HCT116 (cell line): Measurements from ENCODE around the gene DENND1C. TPM values are rescaled to one million over a fixed set of nuclear protein-coding genes. Genes with fewer than 3 reads are reported as not detected.
"Not testable (repeated sequence)": the region's sequence is repeated elsewhere in the genome, so short reads cannot be mapped to it uniquely, and the experiment has no call there.

Experiments used
- ATAC-seq: fragments of 200-7000 bp; cut with Tn5 transposase; 2 replicates; pipeline ENCODE4 v1.9.1; 2020; ENCODE audit warnings: mild to moderate bottlenecking, moderate library complexity
- BruUV-seq: library from RNA; stranded (reverse); fragments of 400-500 nt; replicated peaks from 2 replicates; lab custom pipeline; 2021; lab: Mats Ljungman, UMichigan
- CTCF ChIA-PET: fragments of 300-600 bp; sonication (Branson Sonifier 250); formaldehyde crosslinking; loops from one replicate; lab custom pipeline; 2021; ENCODE audit warnings: antibody characterized with exemption; lab: Charles Lee
- POLR2A ChIA-PET: fragments of 300-600, 350-600 bp; sonication (Branson Sonifier 250); formaldehyde crosslinking; loops from one replicate; lab custom pipeline; 2021; ENCODE audit warnings: antibody characterized with exemption; lab: Charles Lee
- RAD21 ChIA-PET, 2 experiments: fragments of 300-600 bp; sonication (Branson Sonifier 250); formaldehyde crosslinking; loops; one replicate each; lab custom pipeline; 2023; ENCODE audit warnings: low total read pairs in 2 of 2; ENCODE audit not compliant: uncharacterized antibody in 2 of 2, unreplicated experiment in 2 of 2, low non-redundant PET in 1 of 2; lab: Charles Lee
- DNase-seq: peaks from one replicate; pipeline ENCODE4 v3.0.0-alpha.2; 2010; ENCODE audit warnings: low read depth, low spot score
- H2AFZ ChIP-seq: fragments of 200-600 bp; shearing (Covaris generic), sonication (generic); 2 replicates; pipeline ENCODE4 v1.6.1; 2017; ENCODE audit warnings: low read depth, mixed run types, mixed read lengths, antibody characterized with exemption, low read length; ENCODE audit not compliant: poor library complexity, severe bottlenecking
- H3K27ac ChIP-seq: 2 replicates; pipeline ENCODE4 v1.5.1; 2012; ENCODE audit warnings: low read depth, low read length
- H3K27me3 ChIP-seq: fragments of 200-600 bp; sonication (generic); 2 replicates; pipeline ENCODE4 v1.6.1; 2016; ENCODE audit warnings: mixed run types, low read length, mixed read lengths; ENCODE audit not compliant: insufficient read depth
- H3K36me3 ChIP-seq, 2 experiments: fragments of 200-500 bp in 1 of 2; fragments of 200-600 bp in 1 of 2; sonication (Bioruptor generic) in 1 of 2; sonication (generic) in 1 of 2; 2 replicates each; pipeline versions ENCODE4 v1.5.1 to v1.6.1; 2014 to 2016; ENCODE audit warnings: low read length in 2 of 2, inconsistent platforms in 1 of 2, mixed read lengths in 1 of 2, mixed run types in 1 of 2; ENCODE audit not compliant: insufficient read depth in 2 of 2, control insufficient read depth in 1 of 2
- H3K4me1 ChIP-seq, 2 experiments: fragments of 200-600 bp in 1 of 2; sonication (generic) in 1 of 2; 2 replicates each; pipeline versions ENCODE4 v1.5.1 to v1.6.1; 2012 to 2017; ENCODE audit warnings: low read length in 2 of 2, inconsistent platforms in 1 of 2, mild to moderate bottlenecking in 1 of 2, mixed read lengths in 1 of 2, mixed run types in 1 of 2, moderate library complexity in 1 of 2; ENCODE audit not compliant: insufficient read depth in 2 of 2, control insufficient read depth in 1 of 2
- H3K4me2 ChIP-seq: fragments of 200-600 bp; sonication (generic); 2 replicates; pipeline ENCODE4 v1.6.1; 2017; ENCODE audit warnings: mixed run types, low read length, mixed read lengths
- H3K4me3 ChIP-seq, 2 experiments: fragments of 200-600 bp in 1 of 2; sonication (generic) in 1 of 2; replicated peaks in 1 of 2; 2 replicates each; pipeline ENCODE4 v1.5.1; 2011 to 2016; ENCODE audit warnings: low read length in 2 of 2, control low read depth in 1 of 2, low read depth in 1 of 2, mild to moderate bottlenecking in 1 of 2, mixed read lengths in 1 of 2, mixed run types in 1 of 2
- H3K79me2 ChIP-seq: fragments of 200-600 bp; sonication (generic); 2 replicates; pipeline ENCODE4 v1.6.1; 2017; ENCODE audit warnings: mild to moderate bottlenecking, mixed run types, low read length, moderate library complexity, mixed read lengths; ENCODE audit not compliant: insufficient read depth
- H3K9ac ChIP-seq: fragments of 200-600 bp; sonication (generic); 2 replicates; pipeline ENCODE4 v1.6.1; 2016; ENCODE audit warnings: low read length, mixed read lengths
- H3K9me2 ChIP-seq: fragments of 200-600 bp; sonication (generic), shearing (Covaris generic); 2 replicates; pipeline ENCODE4 v1.6.1; 2017; ENCODE audit warnings: mixed run types, mild to moderate bottlenecking, moderate library complexity; ENCODE audit not compliant: insufficient read depth
- H3K9me3 ChIP-seq, 2 experiments: fragments of 200-500 bp in 1 of 2; fragments of 200-600 bp in 1 of 2; sonication (Bioruptor generic) in 1 of 2; sonication (generic) in 1 of 2; 2 replicates each; pipeline ENCODE4 v1.6.1; 2014 to 2017; ENCODE audit warnings: low read length in 2 of 2, mixed read lengths in 2 of 2, inconsistent platforms in 1 of 2, low read depth in 1 of 2, mild to moderate bottlenecking in 1 of 2, mixed run types in 1 of 2, moderate library complexity in 1 of 2; ENCODE audit not compliant: control insufficient read depth in 1 of 2, insufficient read depth in 1 of 2
- H4K20me1 ChIP-seq: fragments of 200-600 bp; sonication (generic), shearing (Covaris generic); 2 replicates; pipeline ENCODE4 v1.6.1; 2017; ENCODE audit warnings: mixed run types, mild to moderate bottlenecking, moderate library complexity; ENCODE audit not compliant: insufficient read depth
- CBX3 ChIP-seq: IDR thresholded peaks from 2 replicates; pipeline ENCODE4 v1.6.1; 2012; ENCODE audit warnings: low read depth
- EGR1 ChIP-seq: IDR thresholded peaks from 2 replicates; pipeline ENCODE4 v1.6.1; 2012; ENCODE audit warnings: low read depth
- EZH2 ChIP-seq: fragments of 200-600 bp; sonication (generic); IDR thresholded peaks from 2 replicates; pipeline ENCODE4 v1.6.1; 2017; ENCODE audit warnings: antibody characterized with exemption, mixed run types
- EZH2phosphoT487 ChIP-seq: fragments of 200-600 bp; IDR thresholded peaks from 2 replicates; pipeline ENCODE4 v1.6.1; 2018; ENCODE audit warnings: antibody characterized with exemption, borderline replicate concordance
- REST ChIP-seq: IDR thresholded peaks from 2 replicates; pipeline ENCODE4 v1.6.1; 2012; ENCODE audit warnings: low read depth
- SIN3A ChIP-seq: IDR thresholded peaks from 2 replicates; pipeline ENCODE4 v1.6.1; 2012; ENCODE audit warnings: low read depth
- SP1 ChIP-seq: IDR thresholded peaks from 2 replicates; pipeline ENCODE4 v1.6.1; 2012; ENCODE audit warnings: low read depth
- TCF7L2 ChIP-seq: IDR thresholded peaks from 2 replicates; pipeline ENCODE4 v1.7.0; 2011; ENCODE audit warnings: borderline replicate concordance, inconsistent platforms; ENCODE audit not compliant: insufficient read depth, insufficient read length; ENCODE audit errors: extremely low read depth
- ZBTB33 ChIP-seq: IDR thresholded peaks from 2 replicates; pipeline ENCODE4 v1.6.1; 2011; ENCODE audit warnings: mild to moderate bottlenecking, low read length, moderate library complexity; ENCODE audit not compliant: insufficient replicate concordance; ENCODE audit errors: extremely low read depth
- intact Hi-C: fragments of 100-400 bp; cut with micrococcal nuclease; formaldehyde crosslinking; loops from 2 replicates; pipeline ENCODE4 v1.10.0; 2022
- total RNA-seq: library from RNA; stranded (reverse); gene quantifications from one replicate; pipeline ENCODE4 v1.2.1, GENCODE V29; 2021; ENCODE audit not compliant: unreplicated experiment

The DENND1C gene
- total RNA-seq, 1 experiment from 2014 or later = 0.54 TPM

- H3K4me1 ChIP-seq = peaks cover 3 to 8% of the 10 kb centered on the region in 2 experiments; a peak in 3 of 4 replicates
- no peak overlapping the region for H3K9ac ChIP-seq
- TF ChIP-seq ZBTB33 = no peak
- no peak for TF ChIP-seq EZH2phosphoT487
- TF ChIP-seq EGR1 = no peak
- no peak for TF ChIP-seq SIN3A
- TF ChIP-seq CBX3 = no peak
- TF ChIP-seq EZH2 = no peak
- TF ChIP-seq SP1 = no peak
- no peak for TF ChIP-seq REST
- no peak for TF ChIP-seq TCF7L2
- no peaks in the 10 kb centered on the region for H4K20me1 ChIP-seq
- H3K27me3 ChIP-seq = no peaks in the 10 kb centered on the region
- H3K4me3 ChIP-seq = no peak overlapping the region
- ATAC-seq (no peak), DNase-seq (no peak)
- no peak overlapping the region for H2AFZ ChIP-seq
- ChIA-PET POLR2A (interaction anchor here (0.7 kb wide), 1 partner anchor 21 kb away, joined by 3 read pairs; the partner anchor contains the start of gene TNFSF9), CTCF (no interaction called here), RAD21 (no interaction called here)
- no peaks in the 10 kb centered on the region for H3K79me2 ChIP-seq
- H3K36me3 ChIP-seq = no peaks in the 10 kb centered on the region
- no TSS peak for BruUV-seq
- intact Hi-C loops = no loop called here
- no peak overlapping the region for H3K27ac ChIP-seq
- no peaks in the 10 kb centered on the region for H3K9me2 ChIP-seq
- no peaks in the 10 kb centered on the region for H3K9me3 ChIP-seq
- H3K4me2 ChIP-seq = no peak overlapping the region
Observed at GRCh38 chr19:6509118-6509971, 27.8 kb upstream of the DENND1C start.

- DNase-seq, H2AFZ ChIP-seq, H3K9me3 ChIP-seq, H3K9ac ChIP-seq, RAD21 ChIA-PET, intact Hi-C loops, H3K9me2 ChIP-seq, BruUV-seq, H3K4me2 ChIP-seq, POLR2A ChIA-PET, H3K4me3 ChIP-seq, H3K79me2 ChIP-seq, H3K27me3 ChIP-seq, ATAC-seq, H3K36me3 ChIP-seq, H3K27ac ChIP-seq, H4K20me1 ChIP-seq: not testable (repeated sequence)
- CTCF ChIA-PET = interaction anchor here (0.7 to 1.7 kb wide), 2 partner anchors 8 to 382 kb away, joined by 3 to 10 read pairs; no protein-coding TSS in a partner anchor
- H3K4me1 ChIP-seq = peaks cover 6 to 18% of the 10 kb centered on the region in 2 experiments; a peak in 3 of 4 replicates
Observed at GRCh38 chr19:6508028-6508771, 26.6 kb upstream of the DENND1C start.
